Mesenchymal stem cell (in vitro differentiated cells and primary cell): Measurements from ENCODE around the gene RBMS3.

Source experiments
- DNase-seq: peaks from one replicate; pipeline ENCODE4 v3.0.0-alpha.2; 2013
- H2AFZ ChIP-seq: one replicate; pipeline ENCODE4 v1.6.1; 2013; ENCODE audit warnings: low read depth, mild to moderate bottlenecking, control low read depth, inconsistent platforms, low read length, moderate library complexity
- H2AK5ac ChIP-seq: 2 replicates; pipeline ENCODE4 v1.6.1; 2013; ENCODE audit warnings: low read length, moderate library complexity, mild to moderate bottlenecking, inconsistent platforms; ENCODE audit not compliant: severe bottlenecking
- H2BK120ac ChIP-seq: one replicate; pipeline ENCODE4 v1.6.1; 2013; ENCODE audit warnings: low read depth, mild to moderate bottlenecking, inconsistent platforms, low read length, moderate library complexity
- H2BK12ac ChIP-seq, 2 experiments: one replicate each; pipeline ENCODE4 v1.6.1; 2013; ENCODE audit warnings: inconsistent platforms in 2 of 2, low read length in 2 of 2, mild to moderate bottlenecking in 2 of 2, moderate library complexity in 2 of 2, control low read depth in 1 of 2
- H2BK15ac ChIP-seq: one replicate; pipeline ENCODE4 v1.6.1; 2013; ENCODE audit warnings: mild to moderate bottlenecking, low read depth, inconsistent platforms; ENCODE audit not compliant: poor library complexity, severe bottlenecking
- H2BK5ac ChIP-seq: 2 replicates; pipeline ENCODE4 v1.6.1; 2013; ENCODE audit warnings: low read depth, mild to moderate bottlenecking, low read length, control low read depth, inconsistent platforms; ENCODE audit not compliant: poor library complexity, severe bottlenecking
- H3K14ac ChIP-seq, 2 experiments: one replicate each; pipeline ENCODE4 v1.6.1; 2013; ENCODE audit warnings: inconsistent platforms in 2 of 2, low read length in 2 of 2, control low read depth in 1 of 2, mild to moderate bottlenecking in 1 of 2, moderate library complexity in 1 of 2
- H3K18ac ChIP-seq, 2 experiments: one replicate each; pipeline ENCODE4 v1.6.1; 2013; ENCODE audit warnings: inconsistent platforms in 2 of 2, low read length in 2 of 2, control low read depth in 1 of 2, low read depth in 1 of 2, mild to moderate bottlenecking in 1 of 2
- H3K23ac ChIP-seq, 2 experiments: one replicate each; pipeline ENCODE4 v1.6.1; 2013; ENCODE audit warnings: inconsistent platforms in 2 of 2, low read length in 2 of 2, mild to moderate bottlenecking in 2 of 2, moderate library complexity in 2 of 2, control low read depth in 1 of 2
- H3K27ac ChIP-seq: 2 replicates; pipeline ENCODE4 v1.5.1; 2013; ENCODE audit warnings: mild to moderate bottlenecking, moderate library complexity, low read length, control low read depth, inconsistent platforms; ENCODE audit not compliant: poor library complexity, severe bottlenecking
- H3K27me3 ChIP-seq, 2 experiments: 2 replicates each; pipeline versions ENCODE4 v1.6.1 to v1.7.0; 2013; ENCODE audit warnings: low read length in 2 of 2, mild to moderate bottlenecking in 2 of 2, moderate library complexity in 2 of 2, control low read depth in 1 of 2, inconsistent platforms in 1 of 2; ENCODE audit not compliant: control insufficient read depth in 1 of 2, insufficient read depth in 1 of 2
- H3K36me3 ChIP-seq, 2 experiments: 2 replicates each; pipeline versions ENCODE4 v1.6.1 to v1.7.0; 2013; ENCODE audit warnings: low read length in 2 of 2, control low read depth in 1 of 2, inconsistent platforms in 1 of 2, low read depth in 1 of 2, mild to moderate bottlenecking in 1 of 2; ENCODE audit not compliant: insufficient read depth in 2 of 2, control insufficient read depth in 1 of 2
- H3K4ac ChIP-seq, 2 experiments: one replicate each; pipeline ENCODE4 v1.6.1; 2013; ENCODE audit warnings: inconsistent platforms in 2 of 2, low read length in 2 of 2, mild to moderate bottlenecking in 2 of 2, moderate library complexity in 2 of 2, control low read depth in 1 of 2, low read depth in 1 of 2
- H3K4me1 ChIP-seq: 2 replicates; pipeline ENCODE4 v1.6.1; 2013; ENCODE audit warnings: low read depth, low read length, control low read depth; ENCODE audit not compliant: control insufficient read depth, insufficient read depth
- H3K4me2 ChIP-seq: 2 replicates; pipeline ENCODE4 v1.6.1; 2013; ENCODE audit warnings: low read length, mild to moderate bottlenecking, inconsistent platforms; ENCODE audit not compliant: poor library complexity, severe bottlenecking
- H3K4me3 ChIP-seq, 2 experiments: 2 replicates each; pipeline versions ENCODE4 v1.5.1 to v1.7.0; 2013; ENCODE audit warnings: low read length in 2 of 2, mild to moderate bottlenecking in 2 of 2, control low read depth in 1 of 2, low read depth in 1 of 2; ENCODE audit not compliant: insufficient read depth in 1 of 2
- H3K79me1 ChIP-seq: replicated peaks from 2 replicates; pipeline ENCODE4 v1.6.1; 2013; ENCODE audit warnings: mild to moderate bottlenecking, control low read depth, low read length, inconsistent platforms; ENCODE audit not compliant: poor library complexity, severe bottlenecking
- H3K9ac ChIP-seq: 2 replicates; pipeline ENCODE4 v1.7.0; 2013; ENCODE audit warnings: mild to moderate bottlenecking, low read length, moderate library complexity
- H3K9me3 ChIP-seq: 2 replicates; pipeline ENCODE4 v1.7.0; 2013; ENCODE audit warnings: mild to moderate bottlenecking, low read length; ENCODE audit not compliant: control insufficient read depth
- H4K8ac ChIP-seq: one replicate; pipeline ENCODE4 v1.6.1; 2013; ENCODE audit warnings: inconsistent platforms, mild to moderate bottlenecking, low read length, moderate library complexity
- H4K91ac ChIP-seq: one replicate; pipeline ENCODE4 v1.6.1; 2013; ENCODE audit warnings: mild to moderate bottlenecking, low read length, inconsistent platforms
- WGBS: methylation state at CpG from one replicate; pipeline ENCODE4 v1.1.7; 2013; ENCODE audit warnings: mixed read lengths; 5-methylcytosine and 5-hydroxymethylcytosine counted together

RBMS3 gene

DNA sequence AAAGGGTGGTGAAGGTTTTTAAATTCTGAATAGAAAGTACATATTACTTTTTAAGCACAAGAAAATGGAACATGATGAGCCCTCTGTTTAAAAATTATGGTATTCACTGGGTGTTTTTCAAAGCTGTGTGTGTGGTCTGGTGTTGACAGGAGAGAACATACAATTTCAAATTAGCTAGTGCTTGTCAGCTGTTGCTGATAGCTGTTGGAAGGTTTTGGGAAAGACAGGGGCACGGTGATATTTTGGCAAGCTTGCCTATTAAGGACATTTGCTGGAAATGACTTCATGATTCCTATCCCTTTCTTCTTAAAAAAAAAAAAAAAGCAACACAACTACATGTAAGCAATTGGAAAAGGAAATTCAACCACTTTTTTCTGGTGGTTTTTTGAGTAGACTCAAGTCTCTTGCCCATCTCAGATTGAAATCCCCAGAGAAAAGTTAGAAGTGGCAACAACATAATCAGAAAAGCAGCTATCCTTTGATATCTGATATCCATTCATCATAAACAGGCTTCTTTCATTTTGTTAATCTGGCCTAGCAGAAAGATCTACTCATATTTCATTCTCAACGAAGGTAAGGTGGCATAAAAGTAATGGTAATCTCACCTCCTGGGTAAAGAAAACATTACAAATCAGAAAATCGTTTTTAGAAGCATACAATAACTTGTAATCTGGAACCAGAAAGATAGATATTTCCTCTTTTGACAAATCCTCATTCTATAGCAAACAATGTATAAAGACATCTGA is 130.0 kb downstream of the RBMS3 start:
- no peak for DNase-seq
- no peak overlapping the region for H4K91ac ChIP-seq
- no peaks in the 10 kb centered on the region for H3K4me1 ChIP-seq
- H3K23ac ChIP-seq, result no peak overlapping the region
- no peak overlapping the region for H3K4me3 ChIP-seq
- H3K9ac ChIP-seq, result no peak overlapping the region
- no peak overlapping the region for H2BK5ac ChIP-seq
- no peak overlapping the region for H3K4ac ChIP-seq
- H2AFZ ChIP-seq, result no peak overlapping the region
- H2AK5ac ChIP-seq, result no peak overlapping the region
- no peak overlapping the region for H3K4me2 ChIP-seq
- H3K27ac ChIP-seq, result no peak overlapping the region
- no peak overlapping the region for H3K18ac ChIP-seq
- no peak overlapping the region for H3K14ac ChIP-seq
- peaks cover 18% of the 10 kb centered on the region for H3K79me1 ChIP-seq
- no peaks in the 10 kb centered on the region for H3K36me3 ChIP-seq
- no peaks in the 10 kb centered on the region for H3K9me3 ChIP-seq
- no peak overlapping the region for H4K8ac ChIP-seq
- no peak overlapping the region for H2BK12ac ChIP-seq
- H2BK120ac ChIP-seq, result no peak overlapping the region
- WGBS, result 20% methylated on average over 1 of the region's 3 CpGs
- no peak overlapping the region for H2BK15ac ChIP-seq
- no peaks in the 10 kb centered on the region for H3K27me3 ChIP-seq

DNA sequence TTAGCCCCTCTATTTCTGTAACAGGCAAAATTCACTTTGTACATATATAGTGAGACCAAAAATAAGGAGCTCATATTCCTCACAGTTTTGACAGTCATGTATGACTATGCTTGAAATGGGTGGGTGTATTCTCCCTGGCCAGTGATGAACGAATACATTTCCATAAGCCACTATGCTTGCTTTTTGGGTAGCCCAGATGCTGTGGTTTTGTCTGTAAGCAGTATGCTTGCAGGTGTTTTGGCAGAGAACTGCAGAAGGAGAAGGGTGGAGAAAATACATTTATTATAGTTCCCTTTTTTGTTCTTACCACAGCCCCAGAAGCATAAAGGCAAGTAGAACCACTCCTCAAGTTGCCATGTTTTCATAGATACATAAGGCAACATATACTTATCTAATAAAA is 131.2 kb downstream of the RBMS3 start:
- no peak overlapping the region for H2AFZ ChIP-seq
- H3K4ac ChIP-seq, result no peak overlapping the region
- no peak overlapping the region for H2AK5ac ChIP-seq
- no peak overlapping the region for H2BK120ac ChIP-seq
- H3K27ac ChIP-seq, result no peak overlapping the region
- no peak overlapping the region for H3K4me2 ChIP-seq
- no peaks in the 10 kb centered on the region for H3K27me3 ChIP-seq
- no peak overlapping the region for H3K9ac ChIP-seq
- H3K4me1 ChIP-seq, result no peaks in the 10 kb centered on the region
- DNase-seq, result no peak
- H3K14ac ChIP-seq, result no peak overlapping the region
- H3K9me3 ChIP-seq, result no peaks in the 10 kb centered on the region
- H2BK12ac ChIP-seq, result no peak overlapping the region
- H2BK15ac ChIP-seq, result no peak overlapping the region
- no peak overlapping the region for H4K91ac ChIP-seq
- 89% methylated on average over 1 of the region's 1 CpG for WGBS
- no peak overlapping the region for H3K4me3 ChIP-seq
- H4K8ac ChIP-seq, result no peak overlapping the region
- no peak overlapping the region for H3K18ac ChIP-seq
- no peak overlapping the region for H3K23ac ChIP-seq
- H3K79me1 ChIP-seq, result peaks cover 18% of the 10 kb centered on the region
- H2BK5ac ChIP-seq, result no peak overlapping the region
- H3K36me3 ChIP-seq, result no peaks in the 10 kb centered on the region

DNA sequence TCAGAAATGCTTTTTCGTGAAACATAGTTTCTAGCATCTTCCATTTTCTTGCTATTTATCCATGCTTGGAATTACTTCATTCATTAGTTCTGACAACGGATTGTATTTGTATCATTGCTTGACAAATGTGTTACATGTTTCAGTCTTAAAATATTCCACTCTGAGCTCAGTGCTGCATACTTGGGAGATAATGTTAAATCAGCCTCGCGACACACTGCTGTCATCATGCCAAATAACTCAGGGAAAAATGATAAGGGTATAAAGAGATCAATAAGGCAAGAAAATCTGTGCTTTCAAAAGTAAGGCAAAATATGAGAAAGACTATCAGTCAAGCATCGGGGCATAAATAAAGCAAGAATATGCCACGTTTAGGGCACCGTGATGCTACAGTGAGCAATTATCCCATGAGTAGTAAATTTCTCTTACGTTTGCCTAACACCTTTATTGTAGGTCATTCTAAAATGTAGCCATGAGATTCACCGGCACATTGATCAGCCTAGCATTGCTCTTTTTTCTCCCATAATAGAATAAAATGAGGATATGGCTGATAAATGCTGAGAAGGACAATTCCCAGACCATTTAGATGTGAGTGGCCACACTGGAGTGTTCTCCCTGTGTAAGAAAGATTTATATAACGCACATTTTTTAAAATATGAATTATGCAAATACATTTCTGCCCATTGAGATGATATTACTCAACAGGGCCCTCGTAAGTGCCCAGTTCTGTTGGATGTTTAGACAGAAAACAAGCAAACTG is 133.8 kb downstream of the RBMS3 start:
- no peak overlapping the region for H3K4me3 ChIP-seq
- peaks cover 13% of the 10 kb centered on the region for H3K79me1 ChIP-seq
- H2BK15ac ChIP-seq, result no peak overlapping the region
- H3K27me3 ChIP-seq, result no peaks in the 10 kb centered on the region
- H2BK5ac ChIP-seq, result no peak overlapping the region
- H3K9me3 ChIP-seq, result no peaks in the 10 kb centered on the region
- H2AFZ ChIP-seq, result no peak overlapping the region
- 95% methylated on average over 9 of the region's 11 CpGs for WGBS
- no peaks in the 10 kb centered on the region for H3K4me1 ChIP-seq
- H4K91ac ChIP-seq, result no peak overlapping the region
- H3K36me3 ChIP-seq, result no peaks in the 10 kb centered on the region
- H3K23ac ChIP-seq, result no peak overlapping the region
- no peak overlapping the region for H2BK12ac ChIP-seq
- no peak overlapping the region for H4K8ac ChIP-seq
- H3K9ac ChIP-seq, result no peak overlapping the region
- H2AK5ac ChIP-seq, result no peak overlapping the region
- no peak overlapping the region for H3K27ac ChIP-seq
- H3K14ac ChIP-seq, result no peak overlapping the region
- no peak for DNase-seq
- no peak overlapping the region for H2BK120ac ChIP-seq
- no peak overlapping the region for H3K4ac ChIP-seq
- H3K18ac ChIP-seq, result no peak overlapping the region
- H3K4me2 ChIP-seq, result no peak overlapping the region

DNA sequence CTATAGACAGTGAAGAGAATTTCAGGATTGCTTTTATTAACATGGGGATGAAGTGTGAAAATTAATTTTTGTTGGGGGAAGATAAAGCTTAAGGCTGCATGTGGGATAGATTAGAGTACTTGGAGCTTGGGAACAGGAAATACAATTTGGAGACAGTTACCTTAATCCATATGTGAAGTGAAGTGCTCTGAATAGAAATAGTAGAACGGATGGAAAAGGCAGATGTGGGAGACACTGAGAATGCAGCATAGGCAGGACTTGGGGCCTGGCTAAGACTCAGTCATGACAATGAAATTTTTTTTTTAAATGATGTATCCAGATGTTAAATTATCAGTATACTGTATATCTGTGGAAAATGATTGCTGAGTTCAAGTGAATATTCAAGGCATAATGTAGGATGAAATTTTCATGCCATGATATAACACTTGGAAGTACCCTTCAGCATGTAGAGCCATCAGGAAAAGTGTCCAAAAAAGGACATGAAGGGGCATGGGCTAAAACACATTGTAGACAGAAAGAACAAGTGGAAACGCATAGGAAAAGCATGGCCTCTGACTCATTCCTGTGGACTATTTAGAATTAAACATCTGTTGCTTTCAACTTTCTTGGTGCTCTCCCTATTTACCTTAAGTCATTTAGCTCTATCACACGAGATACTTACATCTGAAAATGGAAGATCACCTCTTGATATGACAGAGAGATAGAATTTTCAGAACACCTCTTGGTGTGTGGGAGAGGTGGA is 134.8 kb downstream of the RBMS3 start:
- Histone ChIP-seq H2BK15ac (no peak overlapping the region), H3K23ac (no peak overlapping the region), H3K79me1 (peaks cover 13% of the 10 kb centered on the region), H2BK5ac (no peak overlapping the region), H3K14ac (no peak overlapping the region), H2AK5ac (no peak overlapping the region), H3K36me3 (no peaks in the 10 kb centered on the region), H3K4me2 (no peak overlapping the region), H2BK12ac (no peak overlapping the region), H4K8ac (no peak overlapping the region), H2AFZ (no peak overlapping the region), H3K9ac (no peak overlapping the region), H3K27ac (no peak overlapping the region), H3K27me3 (no peaks in the 10 kb centered on the region), H3K4me1 (no peaks in the 10 kb centered on the region), H4K91ac (no peak overlapping the region), H3K18ac (no peak overlapping the region), H2BK120ac (no peak overlapping the region), H3K4me3 (no peak overlapping the region), H3K9me3 (no peaks in the 10 kb centered on the region), H3K4ac (no peak overlapping the region)
- DNase-seq, result peak; percentile 70
- 23% methylated on average over 2 of the region's 3 CpGs for WGBS
